Measurements from ENCODE around the gene SPNS3. TPM values are rescaled to one million over a fixed set of nuclear protein-coding genes. Genes with fewer than 3 reads are reported as not detected.

Gene SPNS3
- total and polyA plus RNA-seq, 4 donors: 0.40 to 1.6 (median 0.52) TPM

DNA sequence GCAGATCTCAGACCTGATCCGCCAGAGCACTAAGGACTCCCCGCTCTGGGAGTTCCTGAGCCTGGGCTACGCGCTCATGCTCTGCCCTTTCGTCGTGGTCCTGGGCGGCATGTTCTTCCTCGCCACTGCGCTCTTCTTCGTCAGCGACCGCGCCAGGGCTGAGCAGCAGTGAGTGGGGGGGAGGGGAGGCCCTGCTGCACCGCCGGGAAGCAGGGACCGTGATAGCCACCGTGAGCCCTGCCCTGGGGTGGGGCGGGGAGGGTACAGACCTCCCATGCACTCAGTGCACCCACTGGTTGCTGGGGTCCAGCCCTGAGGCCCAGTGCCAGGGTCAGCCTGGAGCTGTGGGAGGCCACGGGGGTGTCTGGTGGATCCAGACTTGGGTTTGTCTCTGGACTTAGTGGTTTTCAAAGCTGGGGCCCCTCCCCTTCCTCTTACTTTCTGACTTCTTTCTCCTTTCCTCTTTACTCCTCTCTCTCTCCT, 102.6 kb downstream of the SPNS3 start:
- H3K4me1 ChIP-seq (ENCODE audit: control insufficient read depth in 5 of 5, insufficient read depth in 5 of 5, low read length in 5 of 5): peaks cover 0 to 30% (median 16%) of the 10 kb centered on the region in 5 donors
- H3K27me3 ChIP-seq (ENCODE audit: control insufficient read depth in 3 of 3, insufficient read depth in 3 of 3, low read length in 2 of 3): no peaks in the 10 kb centered on the region
- no peak overlapping the region for H3K4me3 ChIP-seq
- H3K9ac ChIP-seq (ENCODE audit: insufficient read depth in 1 of 2, low read length in 2 of 2): no peak overlapping the region
- ATAC-seq (ENCODE audit: insufficient read depth, low FRiP score) (peak; percentile 1), DNase-seq (no peak)
- WGBS, 2 donors: 54 to 55% methylated on average over 16 to 19 of the region's 19 CpGs
- H3K27ac ChIP-seq (ENCODE audit: low read depth in 1 of 2, low read length in 1 of 2): peak overlapping the region; percentile 51 to 79
- no peaks in the 10 kb centered on the region for H3K9me3 ChIP-seq (ENCODE audit: control insufficient read depth in 4 of 4, insufficient read depth in 3 of 4, low read length in 3 of 4)
- peaks cover 0 to 40% (median 6%) of the 10 kb centered on the region in 4 donors for H3K36me3 ChIP-seq (ENCODE audit: control insufficient read depth in 4 of 4, insufficient read depth in 4 of 4, low read length in 4 of 4)
- TF ChIP-seq, protein P1, sequence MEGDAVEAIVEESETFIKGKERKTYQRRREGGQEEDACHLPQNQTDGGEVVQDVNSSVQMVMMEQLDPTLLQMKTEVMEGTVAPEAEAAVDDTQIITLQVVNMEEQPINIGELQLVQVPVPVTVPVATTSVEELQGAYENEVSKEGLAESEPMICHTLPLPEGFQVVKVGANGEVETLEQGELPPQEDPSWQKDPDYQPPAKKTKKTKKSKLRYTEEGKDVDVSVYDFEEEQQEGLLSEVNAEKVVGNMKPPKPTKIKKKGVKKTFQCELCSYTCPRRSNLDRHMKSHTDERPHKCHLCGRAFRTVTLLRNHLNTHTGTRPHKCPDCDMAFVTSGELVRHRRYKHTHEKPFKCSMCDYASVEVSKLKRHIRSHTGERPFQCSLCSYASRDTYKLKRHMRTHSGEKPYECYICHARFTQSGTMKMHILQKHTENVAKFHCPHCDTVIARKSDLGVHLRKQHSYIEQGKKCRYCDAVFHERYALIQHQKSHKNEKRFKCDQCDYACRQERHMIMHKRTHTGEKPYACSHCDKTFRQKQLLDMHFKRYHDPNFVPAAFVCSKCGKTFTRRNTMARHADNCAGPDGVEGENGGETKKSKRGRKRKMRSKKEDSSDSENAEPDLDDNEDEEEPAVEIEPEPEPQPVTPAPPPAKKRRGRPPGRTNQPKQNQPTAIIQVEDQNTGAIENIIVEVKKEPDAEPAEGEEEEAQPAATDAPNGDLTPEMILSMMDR (IDR thresholded peaks at IDR 0.05; ENCODE audit: control extremely low read depth, extremely low read depth): no peak

DNA sequence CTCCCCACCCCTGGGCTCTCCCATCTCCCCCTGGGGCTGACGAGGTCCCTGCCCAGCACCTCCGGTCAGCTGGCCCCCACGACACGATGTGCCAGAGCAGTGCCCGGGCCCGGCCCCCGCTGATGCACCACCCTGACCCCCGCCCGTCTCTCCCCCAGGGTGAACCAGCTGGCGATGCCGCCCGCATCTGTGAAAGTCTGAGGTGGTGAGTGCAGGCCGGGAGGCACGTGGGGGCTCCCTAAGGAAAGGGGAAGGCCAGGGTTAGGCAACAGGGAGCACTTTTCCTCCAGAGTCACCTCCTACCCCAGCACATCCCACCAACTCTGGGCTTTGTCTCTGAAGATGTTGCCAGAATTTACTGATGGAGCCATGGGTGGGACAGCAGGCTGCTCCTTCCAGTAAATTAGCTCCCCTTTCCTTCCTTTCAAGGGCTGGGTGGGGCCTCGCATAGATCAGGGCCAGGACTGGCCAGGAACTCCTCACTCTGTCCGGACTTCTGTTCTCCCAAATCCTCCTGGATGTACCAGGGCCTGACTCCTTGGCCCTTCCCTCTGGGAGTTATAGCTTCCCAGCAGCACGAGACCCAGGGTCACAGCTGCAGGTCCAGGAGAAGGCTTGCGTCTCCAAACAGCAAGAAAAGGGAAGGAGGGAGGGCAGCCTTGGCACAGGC, 103.1 kb downstream of the SPNS3 start:
- peak; percentile 17 for ATAC-seq (ENCODE audit: insufficient read depth, low FRiP score)
- WGBS, 2 donors: 37 to 50% methylated on average over 18 of the region's 18 CpGs
- no peak for DNase-seq
- Histone ChIP-seq H3K9me3 (ENCODE audit: control insufficient read depth in 4 of 4, insufficient read depth in 3 of 4, low read length in 3 of 4) (no peaks in the 10 kb centered on the region), H3K9ac (ENCODE audit: insufficient read depth in 1 of 2, low read length in 2 of 2) (no peak overlapping the region), H3K36me3 (ENCODE audit: control insufficient read depth in 4 of 4, insufficient read depth in 4 of 4, low read length in 4 of 4) (peaks cover 0 to 46% (median 7%) of the 10 kb centered on the region in 4 donors), H3K4me3 (no peak overlapping the region), H3K27ac (ENCODE audit: low read depth in 1 of 2, low read length in 1 of 2) (peak overlapping the region; percentile 51 to 79), H3K4me1 (ENCODE audit: control insufficient read depth in 5 of 5, insufficient read depth in 5 of 5, low read length in 5 of 5) (peaks cover 0 to 27% (median 16%) of the 10 kb centered on the region in 5 donors), H3K27me3 (ENCODE audit: control insufficient read depth in 3 of 3, insufficient read depth in 3 of 3, low read length in 2 of 3) (no peaks in the 10 kb centered on the region)
- TF ChIP-seq, protein P1 (IDR thresholded peaks at IDR 0.05; ENCODE audit: control extremely low read depth, extremely low read depth): no peak

Other genes with a start within 250 kb of the SPNS3 start
- gene ANKFY1, start 170.0 kb upstream of the SPNS3 start, total RNA-seq: 10 to 100 TPM; 58.2 to 60.2 TPM
- 10 to 100 TPM; 11.4 to 19.4 TPM for gene ANKFY1, start 170.0 kb upstream of the SPNS3 start, polyA plus RNA-seq
- gene UBE2G1, start 67.3 kb upstream of the SPNS3 start, total RNA-seq: 10 to 100 TPM; 41.7 to 47.5 TPM
- gene UBE2G1, start 67.3 kb upstream of the SPNS3 start, polyA plus RNA-seq: 10 to 100 TPM in 1 of 2 donors, 1 to 10 TPM in 1; 8.0 to 27.2 TPM
- gene SPNS2, start 64.9 kb downstream of the SPNS3 start, total RNA-seq: 10 to 100 TPM; 26.8 to 32.1 TPM
- 10 to 100 TPM; 53.0 to 60.1 TPM for gene SPNS2, start 64.9 kb downstream of the SPNS3 start, polyA plus RNA-seq
- gene MYBBP1A, start 121.4 kb downstream of the SPNS3 start, total RNA-seq: 10 to 100 TPM; 21.2 to 71.7 TPM
- 10 to 100 TPM; 34.2 to 34.7 TPM for gene MYBBP1A, start 121.4 kb downstream of the SPNS3 start, polyA plus RNA-seq
- 10 to 100 TPM in 1 of 2 donors, 1 to 10 TPM in 1; 8.8 to 12.3 TPM for gene GGT6, start 126.6 kb downstream of the SPNS3 start, total RNA-seq
- 1 to 10 TPM; 2.8 to 6.1 TPM for gene GGT6, start 126.6 kb downstream of the SPNS3 start, polyA plus RNA-seq
- gene SMTNL2, start 150.6 kb downstream of the SPNS3 start, total RNA-seq: 10 to 100 TPM; 10.9 to 18.1 TPM
- 1 to 10 TPM; 1.5 to 3.0 TPM for gene SMTNL2, start 150.6 kb downstream of the SPNS3 start, polyA plus RNA-seq
- 10 to 100 TPM in 1 of 2 donors, 1 to 10 TPM in 1; 7.5 to 14.0 TPM for gene ALOX15, start 207.7 kb downstream of the SPNS3 start, total RNA-seq
- gene ALOX15, start 207.7 kb downstream of the SPNS3 start, polyA plus RNA-seq: 1 to 10 TPM; 3.3 to 3.8 TPM